ENCODE data around the gene PLEKHD1.
"Not testable (repeated sequence)": the region's sequence is repeated elsewhere in the genome, so short reads cannot be mapped to it uniquely, and the experiment has no call there.

PLEKHD1 gene

DNA sequence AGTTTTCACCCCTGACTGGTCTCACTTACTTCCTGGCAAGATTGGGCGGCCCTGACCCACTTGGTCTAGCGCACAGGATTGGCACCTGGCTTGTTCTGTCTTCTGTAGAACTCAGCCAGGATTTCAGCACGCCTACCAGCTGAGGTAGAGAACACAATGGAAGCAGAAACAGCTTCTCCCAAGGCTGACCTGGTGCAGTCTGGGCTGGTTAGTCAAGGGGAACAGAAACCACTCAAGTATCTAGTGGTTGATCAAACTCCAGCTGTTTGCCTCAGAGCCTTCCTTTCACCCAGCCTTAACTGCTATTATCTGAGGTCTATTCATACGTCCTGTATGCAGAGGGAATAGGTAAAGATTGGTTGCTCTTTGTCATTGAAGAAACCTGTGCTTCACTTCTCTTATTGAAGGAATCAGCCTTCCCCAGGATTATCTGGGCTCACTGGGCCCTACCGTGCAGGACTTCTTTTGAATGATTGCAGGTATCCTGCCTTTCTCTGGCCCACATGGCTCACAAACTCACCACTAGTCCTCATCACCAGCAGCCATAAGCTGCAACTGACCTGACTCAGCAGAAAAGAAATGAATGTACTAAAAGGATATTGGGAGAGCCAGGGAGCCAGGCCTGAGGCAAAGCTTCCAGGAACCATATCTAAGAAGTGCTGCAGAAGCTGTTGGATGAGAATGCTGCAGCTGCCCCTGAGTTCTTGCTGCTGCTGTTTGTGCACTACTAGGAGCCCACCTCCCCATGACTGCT is 2.5 kb upstream of the PLEKHD1 start:
- no peak for DNase-seq (ENCODE audit: low read depth in 2 of 2)

DNA sequence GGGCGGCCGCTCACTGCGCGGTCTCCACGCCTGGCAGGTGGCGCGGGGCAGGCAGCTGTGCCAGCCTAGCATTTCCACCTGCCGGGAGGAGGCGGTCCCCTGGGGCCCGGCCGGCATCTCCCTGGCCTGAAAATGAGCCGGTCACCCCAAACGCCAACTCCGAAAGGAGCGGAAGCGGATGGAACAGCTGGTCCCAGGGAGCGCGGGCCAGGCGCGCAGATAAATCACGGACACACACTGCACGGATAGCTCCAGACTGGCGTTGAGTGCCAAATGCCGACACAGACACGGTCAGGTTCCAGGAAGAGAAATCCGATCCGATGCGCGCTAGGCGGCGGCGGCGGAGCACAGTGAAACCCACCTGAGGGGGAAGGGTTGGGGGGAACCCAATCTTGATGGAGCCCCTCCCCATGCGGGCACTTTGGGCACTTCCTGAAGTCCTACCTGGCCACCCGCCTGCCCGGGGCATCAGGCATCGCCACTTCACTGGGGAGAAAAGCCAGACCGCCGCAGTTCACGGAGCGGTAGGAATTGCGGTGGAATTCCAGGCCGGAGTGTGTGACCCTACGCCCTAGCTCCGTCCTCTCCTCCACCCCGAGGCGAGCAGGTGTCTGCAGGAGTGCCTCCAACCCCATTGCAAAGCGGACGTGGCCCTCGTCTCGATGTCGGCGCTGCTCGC is 624 bp upstream of the PLEKHD1 start:
- DNase-seq (ENCODE audit: low read depth in 2 of 2): no peak

- DNase-seq (ENCODE audit: low read depth in 2 of 2): no peak
Observed at GRCh38 chr14:69485315-69485660, 760 bp downstream of the PLEKHD1 start.

DNA sequence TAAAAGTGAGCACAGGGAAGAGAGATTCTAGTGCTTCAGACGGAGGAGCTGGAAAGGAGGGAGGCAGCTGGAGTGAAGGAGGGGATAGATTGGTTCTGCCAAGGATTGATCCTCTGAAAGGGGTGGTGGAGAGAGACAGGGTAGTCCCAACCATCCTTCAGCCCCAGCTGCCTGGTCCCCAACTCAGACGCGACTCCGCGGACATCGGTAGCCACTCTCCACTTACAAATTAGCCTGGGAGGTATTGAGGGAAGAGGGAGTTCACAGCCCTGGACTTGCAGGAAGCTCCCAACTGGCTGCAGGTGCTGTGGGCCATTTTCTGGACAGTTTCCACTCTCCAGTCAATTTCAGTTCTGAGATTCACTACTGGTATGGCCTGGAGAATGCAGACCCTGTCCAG is 1.2 kb downstream of the PLEKHD1 start:
- no peak for DNase-seq (ENCODE audit: low read depth in 2 of 2)

DNA sequence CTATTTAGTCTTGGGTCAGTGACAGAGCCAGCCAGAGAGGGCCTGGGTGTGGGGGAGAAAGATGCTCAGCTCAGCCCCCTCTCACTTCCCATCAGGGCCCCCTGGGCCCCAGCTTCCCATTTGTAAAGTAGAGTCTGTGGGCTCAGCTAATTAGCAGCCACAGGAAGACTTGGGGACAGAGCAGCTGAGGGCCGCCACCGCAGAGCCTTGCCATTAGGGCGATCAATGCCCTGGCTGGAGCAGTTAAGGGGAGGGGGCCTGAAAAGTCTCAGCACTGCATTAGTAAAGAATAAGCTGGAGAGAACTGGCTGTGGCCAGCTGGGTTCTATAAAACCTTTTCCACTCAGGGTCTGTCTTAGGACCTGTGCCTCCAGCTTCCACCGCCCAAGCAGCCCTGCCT is 2.7 kb downstream of the PLEKHD1 start:
- no peak for DNase-seq (ENCODE audit: low read depth in 2 of 2)

GRCh38 chr14:69487771-69488170 is 3.2 kb downstream of the PLEKHD1 start:
- no peak for DNase-seq (ENCODE audit: low read depth in 2 of 2)

- DNase-seq (ENCODE audit: low read depth in 2 of 2): no peak
Observed at GRCh38 chr14:69489495-69489894, 5.0 kb downstream of the PLEKHD1 start.

- DNase-seq (ENCODE audit: low read depth in 2 of 2): no peak
Observed at GRCh38 chr14:69490219-69490918, 5.8 kb downstream of the PLEKHD1 start.

- DNase-seq (ENCODE audit: low read depth in 2 of 2): no peak
Observed at GRCh38 chr14:69491193-69491592, 6.7 kb downstream of the PLEKHD1 start.

GRCh38 chr14:69493038-69493437 is 8.5 kb downstream of the PLEKHD1 start:
- no peak for DNase-seq (ENCODE audit: low read depth in 2 of 2)

- no peak for DNase-seq (ENCODE audit: low read depth in 2 of 2)
Observed at GRCh38 chr14:69493791-69494190, 9.3 kb downstream of the PLEKHD1 start.

- DNase-seq (ENCODE audit: low read depth in 2 of 2): no peak
Observed at GRCh38 chr14:69495341-69495921, 10.9 kb downstream of the PLEKHD1 start.

DNA sequence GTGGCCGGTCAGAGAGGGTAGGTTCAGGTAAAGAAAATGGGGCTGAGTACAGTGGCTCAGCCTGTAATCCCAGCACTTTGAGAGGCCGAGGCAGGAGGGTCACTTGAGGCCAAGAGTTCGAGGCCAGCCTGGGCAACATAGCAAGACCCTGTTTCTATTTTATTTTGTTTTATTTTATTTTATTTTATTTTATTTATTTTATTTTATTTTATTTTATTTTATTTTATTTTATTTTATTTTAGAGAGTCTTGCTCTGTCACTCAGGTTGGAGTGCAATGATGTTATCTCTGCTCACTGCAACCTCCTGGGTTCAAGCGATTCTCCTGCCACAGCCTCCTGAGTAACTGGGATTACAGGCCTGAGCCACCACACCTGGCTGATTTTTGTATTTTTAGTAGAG is 13.3 kb downstream of the PLEKHD1 start:
- DNase-seq (ENCODE audit: low read depth in 2 of 2): not testable (repeated sequence)

DNA sequence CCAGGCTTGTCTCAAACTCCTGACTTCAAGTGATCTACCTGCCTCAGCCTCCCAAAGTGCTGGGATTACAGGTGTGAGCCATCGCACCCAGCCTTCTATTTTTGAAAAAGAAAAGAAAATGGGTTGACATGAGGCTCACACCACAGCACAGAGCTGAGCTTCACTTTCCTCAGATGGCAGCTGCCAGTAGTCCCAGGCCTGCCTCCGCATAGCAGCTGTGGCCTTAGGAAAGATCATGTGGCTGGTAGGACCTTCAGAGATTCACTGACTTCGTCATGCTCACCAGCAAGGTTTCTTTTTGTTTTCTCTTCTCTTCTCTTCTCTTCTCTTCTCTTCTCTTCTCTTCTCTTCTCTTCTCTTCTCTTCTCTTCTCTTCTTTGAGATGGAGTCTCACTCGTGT is 13.8 kb downstream of the PLEKHD1 start:
- not testable (repeated sequence) for DNase-seq (ENCODE audit: low read depth in 2 of 2)

DNA sequence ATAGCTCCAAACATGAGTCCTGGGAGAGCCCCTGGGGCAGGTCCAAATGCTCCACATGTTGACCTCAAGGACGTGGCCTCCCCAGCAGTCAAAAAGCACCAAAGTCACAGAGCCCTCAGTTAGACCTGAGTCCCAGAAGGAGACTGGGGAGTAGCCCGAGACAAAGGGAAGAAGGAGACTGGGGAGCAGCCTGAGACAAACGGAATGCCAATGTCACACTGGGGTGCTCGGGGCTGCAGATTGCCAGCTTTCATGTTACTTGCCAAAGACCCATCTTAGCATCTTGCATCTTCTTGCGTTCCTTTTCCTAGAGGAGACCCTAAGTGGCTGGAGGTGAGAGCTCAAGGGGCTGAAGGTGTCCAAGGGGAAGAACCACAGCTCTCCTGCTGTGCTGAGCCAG is 14.9 kb downstream of the PLEKHD1 start:
- DNase-seq (ENCODE audit: low read depth in 2 of 2): no peak

DNA sequence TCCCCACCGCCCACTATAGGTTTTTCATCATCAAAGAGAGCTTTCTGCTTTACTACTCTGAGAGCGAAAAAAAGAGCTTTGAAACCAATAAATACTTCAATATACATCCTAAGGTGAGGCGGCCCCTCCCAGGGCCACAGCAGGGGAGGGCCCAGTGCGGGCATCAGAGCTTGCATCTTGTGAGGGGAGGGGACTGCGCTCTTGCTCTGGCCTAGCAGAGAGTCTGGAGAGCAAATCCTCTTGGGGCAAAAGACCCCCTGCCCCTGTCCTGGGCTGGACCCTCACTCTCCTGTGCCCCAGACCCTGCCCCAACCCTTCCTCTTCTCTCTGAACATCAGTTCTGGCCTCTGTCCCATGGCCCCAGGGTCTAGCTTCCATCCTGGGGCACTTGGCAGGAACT is 15.6 kb downstream of the PLEKHD1 start:
- DNase-seq (ENCODE audit: low read depth in 2 of 2): no peak

- DNase-seq (ENCODE audit: low read depth in 2 of 2): no peak
Observed at GRCh38 chr14:69500736-69501135, 16.2 kb downstream of the PLEKHD1 start.

GRCh38 chr14:69501423-69501838 is 16.9 kb downstream of the PLEKHD1 start:
- no peak for DNase-seq (ENCODE audit: low read depth in 2 of 2)

- no peak for DNase-seq (ENCODE audit: low read depth in 2 of 2)
Observed at GRCh38 chr14:69504775-69505174, 20.2 kb downstream of the PLEKHD1 start.

DNA sequence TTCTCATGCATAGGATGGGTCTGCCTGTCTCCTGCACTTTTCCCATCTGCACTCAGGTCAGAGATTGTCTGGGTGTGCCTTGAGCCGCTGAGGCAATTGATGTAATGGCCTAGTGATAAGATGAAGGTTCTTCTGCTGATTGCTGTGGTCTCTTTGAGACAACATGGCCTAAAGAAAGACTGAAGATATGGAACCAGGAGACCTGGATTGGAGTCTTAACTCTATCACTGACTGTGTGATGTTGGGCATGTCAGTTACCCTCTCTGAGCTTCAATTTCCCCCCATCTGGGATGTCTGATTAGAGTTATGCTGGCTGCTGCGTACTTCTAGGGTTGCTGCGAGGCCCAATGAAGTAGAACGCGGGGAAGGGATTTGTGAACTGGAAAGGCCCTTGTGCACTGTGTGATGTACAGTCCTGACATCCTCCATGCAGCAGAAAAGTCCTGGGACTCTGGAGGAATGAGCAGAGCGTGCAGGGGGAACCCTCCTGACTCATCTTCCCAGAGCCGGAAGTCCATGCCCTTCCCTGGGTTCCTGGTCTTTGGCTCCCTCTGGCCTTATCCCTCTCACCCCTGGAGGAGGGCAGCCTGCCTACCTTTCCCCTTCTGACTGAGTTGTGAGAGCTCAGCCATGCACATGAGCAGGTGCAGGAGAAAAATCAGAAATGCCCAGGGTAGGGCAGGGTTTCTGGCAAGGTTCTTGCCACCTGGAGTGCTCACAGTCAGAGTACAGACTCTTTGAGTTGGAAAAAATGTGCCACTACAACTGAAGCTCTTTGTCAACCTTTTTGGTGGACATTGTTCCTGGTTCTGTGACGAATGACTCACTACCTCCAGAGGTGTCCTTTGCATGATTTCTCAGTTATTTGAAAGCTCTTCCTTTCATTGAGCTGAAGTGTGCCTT is 21.1 kb downstream of the PLEKHD1 start:
- no peak for DNase-seq (ENCODE audit: low read depth in 2 of 2)

DNA sequence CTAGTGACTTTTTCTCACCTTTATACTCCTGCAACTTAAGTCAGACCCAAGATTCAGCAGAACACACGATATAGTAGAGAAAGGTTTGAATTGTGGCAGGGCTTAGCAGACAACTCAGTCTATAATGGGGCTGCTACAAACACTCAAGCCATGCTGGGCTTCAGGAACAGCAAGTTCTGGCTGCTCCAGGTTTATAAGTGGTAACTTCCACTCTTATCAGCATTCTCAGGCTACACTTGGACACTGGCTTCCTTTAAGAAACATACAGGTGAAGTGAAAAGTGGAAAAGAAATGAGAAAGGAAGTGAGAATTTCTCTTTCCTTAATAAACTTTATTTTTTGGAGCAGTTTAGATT is 21.7 kb downstream of the PLEKHD1 start:
- DNase-seq (ENCODE audit: low read depth in 2 of 2): no peak

All from activated CD4-positive, alpha-beta T cell treated with anti-CD3 and anti-CD28 coated beads for 24 hours (primary cell).